RWPE1 (cell line): ENCODE measurements around the gene OTP.
"Not testable (repeated sequence)": the region's sequence is repeated elsewhere in the genome, so short reads cannot be mapped to it uniquely, and the experiment has no call there.

Experiments
- CTCF ChIA-PET: fragments of 350-600 bp; sonication (Branson Sonifier 250); formaldehyde crosslinking; extraction: SDS; loops from one replicate; lab custom pipeline; 2021; lab: Yijun Ruan, JAX
- POLR2A ChIA-PET: fragments of 400-600 bp; formaldehyde crosslinking; extraction: SDS; loops from one replicate; lab custom pipeline; 2020; ENCODE audit warnings: antibody characterized with exemption; ENCODE audit not compliant: low non-redundant PET; lab: Yijun Ruan, JAX
- DNase-seq: peaks from one replicate; pipeline ENCODE4 v3.0.0; 2012; ENCODE audit warnings: low spot score
- H3K27ac ChIP-seq: fragments of 450-650 bp; 2 replicates; pipeline ENCODE4 v1.5.1; 2017
- CTCF ChIP-seq: fragments of 450-650 bp; conservative IDR thresholded peaks from 2 replicates; pipeline ENCODE4 v1.5.1; 2017; ENCODE audit warnings: low read depth, mild to moderate bottlenecking

Gene OTP

GRCh38 chr5:77620405-77620804 is 18.1 kb downstream of the OTP start:
- ChIA-PET CTCF (interaction anchor here (1.1 kb wide), 1 partner anchor 31 kb away, joined by 3 read pairs; no protein-coding TSS in a partner anchor), POLR2A (interaction anchor here (0.5 kb wide), 1 partner anchor 1780 kb away, joined by 8 read pairs; no protein-coding TSS in a partner anchor)
- DNase-seq, result peak; percentile 70
- TF ChIP-seq CTCF, result no peak
- no peak overlapping the region for H3K27ac ChIP-seq

GRCh38 chr5:77616920-77617319 is 21.6 kb downstream of the OTP start:
- no peak overlapping the region for H3K27ac ChIP-seq
- CTCF ChIA-PET, result interaction anchor here (0.5 kb wide), 1 partner anchor 31 kb away, joined by 6 read pairs; no protein-coding TSS in a partner anchor
- POLR2A ChIA-PET, result no interaction called here

GRCh38 chr5:77608927-77609326 is 29.6 kb downstream of the OTP start:
- DNase-seq, H3K27ac ChIP-seq, POLR2A ChIA-PET: not testable (repeated sequence)
- CTCF ChIA-PET, result interaction anchor here (0.6 kb wide), 1 partner anchor 834 kb away, joined by 4 read pairs; no protein-coding TSS in a partner anchor

More at GRCh38 chr5:77616920-77617319, 21.6 kb downstream of the OTP start:
- DNase-seq, result no peak
- TF ChIP-seq CTCF, result no peak

- CTCF ChIA-PET, result interaction anchor here (0.6 to 0.8 kb wide), 2 partner anchors 13 to 1217 kb away, joined by 3 to 4 read pairs; no protein-coding TSS in a partner anchor
Observed at GRCh38 chr5:77607324-77607723, 31.2 kb downstream of the OTP start.

GRCh38 chr5:77606279-77606678 is 32.2 kb downstream of the OTP start:
- ChIA-PET CTCF (interaction anchor here (0.8 kb wide), 1 partner anchor 12 kb away, joined by 4 read pairs; no protein-coding TSS in a partner anchor), POLR2A (no interaction called here)
- no peak for TF ChIP-seq CTCF
- H3K27ac ChIP-seq, result no peak overlapping the region
- no peak for DNase-seq

More at GRCh38 chr5:77607324-77607723, 31.2 kb downstream of the OTP start:
- POLR2A ChIA-PET, result no interaction called here
- TF ChIP-seq CTCF, result no peak
- H3K27ac ChIP-seq, result no peak overlapping the region
- DNase-seq, result no peak

- H3K27ac ChIP-seq, result no peak overlapping the region
- no peak for DNase-seq
- ChIA-PET POLR2A (no interaction called here), CTCF (interaction anchor here (0.7 kb wide), 1 partner anchor 108 kb away, joined by 4 read pairs; no protein-coding TSS in a partner anchor)
- TF ChIP-seq CTCF, result no peak
Observed at GRCh38 chr5:77599679-77600078, 38.8 kb downstream of the OTP start.

GRCh38 chr5:77590347-77590746 is 48.2 kb downstream of the OTP start:
- DNase-seq, result no peak
- ChIA-PET CTCF (no interaction called here), POLR2A (no interaction called here)
- no peak overlapping the region for H3K27ac ChIP-seq
- TF ChIP-seq CTCF, result no peak
